ENCODE results near the gene DCAF8L1.
A peak's percentile ranks its signal among the peaks of the same experiment; 100 is the strongest.
"Not testable (repeated sequence)": the region's sequence is repeated elsewhere in the genome, so short reads cannot be mapped to it uniquely, and the experiment has no call there.

DCAF8L1 gene

DNA sequence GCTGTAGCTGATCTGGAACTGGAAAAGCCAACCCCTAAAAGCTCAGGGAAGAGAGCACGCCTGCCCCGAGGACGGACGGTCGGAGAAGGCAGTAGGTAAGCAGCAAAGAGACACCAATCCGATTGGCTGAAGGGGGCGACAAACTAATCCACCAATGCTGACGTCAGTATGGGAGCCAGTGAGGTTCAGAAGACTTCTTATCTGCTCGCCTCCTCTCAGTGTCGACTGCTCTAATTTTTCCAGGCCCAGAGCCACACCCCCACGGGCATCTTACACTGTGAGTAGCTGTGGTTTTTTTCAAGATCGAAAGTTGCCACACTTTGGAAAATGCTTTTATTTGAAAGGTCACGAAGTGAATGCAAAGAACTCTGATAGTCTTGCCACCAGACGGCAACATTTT, at the start of gene DCAF8L1:
Gene DCAF8L1 (minus strand): TSS at position 101 of the 400 bp plus-strand sequence. CDS start 115 bp downstream, outside the sequence.
- DNase-seq = no peak

DNA sequence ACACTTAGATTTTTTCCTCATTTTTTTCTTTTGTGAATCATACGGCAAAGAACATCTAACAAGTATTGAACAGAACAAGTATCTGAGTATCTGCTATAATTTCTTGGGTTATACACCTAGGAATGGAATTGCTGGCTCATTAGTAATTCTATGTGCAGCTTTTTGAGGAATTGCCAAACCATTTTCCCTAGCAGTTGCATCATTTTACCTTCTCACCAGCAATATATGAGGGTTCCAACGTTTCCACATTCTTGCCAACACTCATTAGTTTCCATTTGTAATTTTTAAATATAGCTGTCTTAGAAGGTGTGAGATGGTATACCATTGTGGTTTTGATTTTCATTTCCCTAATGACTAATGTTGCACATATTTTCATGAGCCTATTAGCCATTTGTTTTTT, 41.1 kb upstream of the DCAF8L1 start:
- no peak for DNase-seq

DNA sequence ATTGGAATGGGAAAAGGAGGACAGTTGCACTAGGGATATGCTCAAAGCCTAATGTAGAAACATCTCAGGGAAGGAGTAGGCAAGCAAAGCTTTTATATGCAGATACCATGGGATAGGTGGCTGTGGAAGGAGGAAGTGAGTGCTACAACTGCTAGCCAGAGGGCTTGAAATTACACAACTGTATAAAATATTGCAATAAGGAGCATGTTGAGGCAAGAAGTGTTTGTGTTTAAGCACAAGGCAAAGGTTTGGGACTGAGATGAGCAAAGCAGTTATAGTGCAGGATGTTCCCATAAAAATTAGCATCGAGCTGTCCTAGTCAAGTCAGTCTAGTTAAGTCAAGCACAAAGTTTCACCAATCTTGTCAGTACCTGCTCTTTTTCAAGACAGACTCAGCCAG, 35.6 kb upstream of the DCAF8L1 start:
- DNase-seq = peak; percentile 7 to 8

- DNase-seq = no peak
Measured at GRCh38 chrX:28015993-28016392, 34.7 kb upstream of the DCAF8L1 start.

DNA sequence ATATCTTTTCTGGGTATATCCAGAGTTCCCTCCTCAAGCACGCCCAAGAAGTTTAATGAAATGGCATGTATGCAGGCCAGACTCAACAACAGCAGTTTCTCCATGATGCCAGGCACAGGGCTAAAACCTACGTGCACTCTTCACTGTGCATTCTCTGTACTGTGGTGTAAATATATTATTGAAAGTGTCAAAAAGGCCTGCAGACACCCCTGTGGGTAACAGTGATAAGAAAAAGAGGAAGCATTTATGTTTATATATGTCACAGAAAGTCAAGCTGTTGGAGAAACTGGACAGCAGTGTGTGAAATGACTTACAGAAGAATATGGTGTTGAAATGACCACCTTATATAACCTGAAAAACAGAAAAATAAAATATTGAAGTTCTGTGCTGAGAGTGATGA, 29.6 kb upstream of the DCAF8L1 start:
- DNase-seq = no peak

DNA sequence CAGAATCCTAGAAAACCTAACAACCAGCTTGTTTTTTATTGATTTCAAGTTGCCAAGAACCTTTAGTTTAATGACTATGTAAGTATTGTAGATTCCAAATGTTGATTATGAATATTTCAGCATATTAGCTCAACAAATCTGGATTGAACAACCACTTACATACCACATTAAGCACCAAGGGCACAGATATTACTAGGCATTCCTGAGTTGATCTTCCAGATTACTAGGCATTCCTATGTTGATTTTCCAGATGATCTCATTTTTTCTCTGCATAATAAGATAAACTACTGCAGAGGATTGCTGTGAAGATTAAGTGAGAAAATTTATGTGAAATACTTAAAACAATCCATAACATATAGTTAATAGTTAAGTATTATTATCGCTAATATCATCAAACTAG, 17.4 kb upstream of the DCAF8L1 start:
- DNase-seq = no peak

GRCh38 chrX:27997622-27998021, 16.4 kb upstream of the DCAF8L1 start:
- no peak for DNase-seq

DNA sequence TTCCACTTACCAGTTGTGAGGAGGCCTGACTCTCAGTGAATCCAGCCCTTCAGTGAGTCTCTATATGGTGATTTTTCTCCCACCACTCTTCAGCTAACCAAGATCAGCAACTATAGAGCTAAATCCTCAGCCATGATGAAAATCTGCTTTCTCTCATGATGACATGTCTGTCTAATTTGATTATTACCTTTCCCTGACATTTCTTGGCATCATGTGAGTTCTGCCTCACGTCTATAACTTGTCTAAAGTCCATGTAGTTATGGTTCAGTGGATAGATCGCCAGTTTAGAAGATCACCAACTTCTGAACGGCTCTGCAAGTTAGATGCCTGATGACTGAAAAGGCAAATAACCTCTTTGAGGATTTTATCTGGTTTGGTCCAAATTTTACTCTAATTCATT, 14.9 kb upstream of the DCAF8L1 start:
- DNase-seq = no peak

- no peak for DNase-seq
Measured at GRCh38 chrX:27995611-27996010, 14.4 kb upstream of the DCAF8L1 start.

DNA sequence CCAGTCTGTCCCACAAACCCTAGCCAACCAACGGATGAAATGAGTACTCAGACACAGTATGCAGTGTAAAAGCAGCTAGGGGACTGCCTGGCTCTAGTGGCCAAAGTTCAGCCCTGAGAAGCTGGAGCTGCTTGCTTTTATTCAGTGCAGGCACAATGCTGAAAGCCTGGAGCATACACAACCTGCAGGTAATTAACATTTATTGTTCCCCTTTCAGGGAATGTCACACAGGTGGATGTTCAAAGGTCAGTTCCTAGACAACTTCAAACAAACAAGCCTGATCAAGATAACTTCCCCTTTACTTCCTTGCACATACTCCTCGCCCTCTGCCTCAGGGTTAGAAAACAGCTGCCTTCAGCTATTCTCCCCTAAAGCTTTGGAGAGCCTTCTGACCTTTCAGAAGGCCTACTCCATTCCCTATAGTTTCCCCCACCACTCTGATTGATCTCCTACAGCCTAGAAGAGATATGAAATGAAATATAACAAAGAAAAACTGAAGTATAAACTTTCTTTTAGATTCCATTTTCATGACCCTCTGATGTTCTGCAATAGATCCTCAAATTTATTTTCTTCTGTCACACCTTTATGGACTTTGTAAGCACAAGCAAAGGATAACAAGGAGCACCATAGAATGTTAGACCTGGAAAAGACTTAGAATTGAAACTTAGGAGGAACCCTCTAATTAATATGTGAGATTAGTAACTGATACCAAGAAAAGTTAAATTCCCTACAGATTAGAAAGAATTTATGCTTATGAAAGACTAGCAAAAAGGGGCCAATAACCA, 6.8 kb upstream of the DCAF8L1 start:
- DNase-seq = no peak

GRCh38 chrX:27976934-27977333, 4.3 kb downstream of the DCAF8L1 start:
- not testable (repeated sequence) for DNase-seq

GRCh38 chrX:27976284-27976683, 5.0 kb downstream of the DCAF8L1 start:
- DNase-seq = no peak

DNA sequence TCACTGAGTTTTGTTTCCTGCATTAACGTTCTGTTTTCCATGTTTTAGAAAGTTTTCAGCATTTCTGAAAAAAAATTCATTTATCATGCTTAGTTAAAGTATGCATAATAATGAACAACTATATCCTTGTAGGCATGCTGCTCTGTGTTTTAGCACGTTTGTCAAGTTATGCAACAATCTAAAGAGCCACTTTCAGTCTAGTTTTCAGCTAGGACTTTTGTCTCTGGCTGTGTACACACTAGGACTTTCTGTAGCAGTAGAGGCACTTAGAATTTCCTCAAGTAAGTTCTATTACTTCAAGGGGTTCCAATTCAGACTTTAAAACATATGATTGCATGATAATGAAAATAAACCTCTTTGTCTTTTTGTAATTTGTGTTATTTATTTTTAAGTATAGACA, 12.4 kb downstream of the DCAF8L1 start:
- DNase-seq = no peak

- DNase-seq = no peak
Measured at GRCh38 chrX:27968352-27968751, 12.9 kb downstream of the DCAF8L1 start.

GRCh38 chrX:27966955-27967354, 14.3 kb downstream of the DCAF8L1 start:
- no peak for DNase-seq

GRCh38 chrX:27966492-27966891, 14.8 kb downstream of the DCAF8L1 start:
- DNase-seq = no peak

DNA sequence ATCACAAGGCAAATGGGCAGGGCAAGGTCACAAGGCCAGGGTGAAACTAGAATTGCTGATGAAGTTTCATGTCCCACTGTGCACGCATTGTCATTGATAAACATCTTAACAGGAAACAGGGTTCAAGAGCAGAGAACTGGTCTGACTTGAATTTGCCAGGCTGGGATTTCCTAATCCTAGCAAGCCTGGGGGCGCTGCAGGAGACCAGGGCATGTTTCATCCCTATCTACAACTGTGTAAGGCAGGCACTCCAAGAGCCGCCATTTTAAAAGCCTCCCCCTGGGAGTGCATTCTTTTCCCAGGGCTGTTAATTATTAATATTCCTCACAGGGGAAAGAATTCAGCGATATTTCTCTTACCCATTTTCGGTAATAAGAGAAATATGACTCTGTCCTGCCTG, 15.9 kb downstream of the DCAF8L1 start:
- not testable (repeated sequence) for DNase-seq

DNA sequence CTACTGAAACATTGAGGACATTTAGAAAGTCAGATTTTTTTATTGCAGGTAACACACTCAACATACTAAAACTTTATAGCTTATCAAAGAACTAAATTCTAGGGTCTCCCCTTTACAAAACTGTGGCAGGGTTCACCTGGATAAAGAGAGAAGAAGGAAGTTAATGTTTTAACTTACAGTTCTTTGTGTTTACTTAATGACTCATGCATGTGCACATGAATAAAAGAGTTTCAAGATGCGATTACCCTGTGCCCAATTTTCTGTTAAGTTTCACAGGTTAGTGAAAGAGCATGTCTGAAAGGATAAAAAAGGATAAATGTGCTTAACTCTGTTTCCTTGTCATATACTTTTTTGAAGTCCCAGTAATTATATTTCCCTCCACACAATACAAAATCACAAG, 16.8 kb downstream of the DCAF8L1 start:
- no peak for DNase-seq

- DNase-seq = not testable (repeated sequence)
Measured at GRCh38 chrX:27960410-27960809, 20.8 kb downstream of the DCAF8L1 start.

GRCh38 chrX:27953171-27953570, 28.1 kb downstream of the DCAF8L1 start:
- DNase-seq = no peak

- DNase-seq = no peak
Measured at GRCh38 chrX:27933361-27933760, 47.9 kb downstream of the DCAF8L1 start.
